PFSK-1 (cell line): Measurements from ENCODE around the gene PIEZO2.

Source experiments
- FOXP2 ChIP-seq: optimal IDR thresholded peaks from 2 replicates; pipeline ENCODE3; 2011; ENCODE audit warnings: borderline replicate concordance, control low read depth, inconsistent platforms; ENCODE audit not compliant: insufficient read depth; ENCODE audit errors: extremely low read length, extremely low read depth
- POLR2AphosphoS5 ChIP-seq: IDR thresholded peaks from 2 replicates; pipeline ENCODE4 v1.6.1; 2012; ENCODE audit warnings: low read depth, mild to moderate bottlenecking, control low read depth, low read length, moderate library complexity
- SIN3A ChIP-seq: IDR thresholded peaks from 2 replicates; pipeline ENCODE4 v1.6.1; 2012; ENCODE audit warnings: mild to moderate bottlenecking, low read length, moderate library complexity, borderline replicate concordance; ENCODE audit not compliant: insufficient read depth
- TAF1 ChIP-seq: IDR thresholded peaks from 2 replicates; pipeline ENCODE4 v1.6.1; 2012; ENCODE audit warnings: low read length, control low read depth, borderline replicate concordance; ENCODE audit not compliant: insufficient read depth
- TF ChIP-seq, protein P1 (sequence below), 2 experiments: IDR thresholded peaks; 2 replicates each; pipeline versions ENCODE4 v1.6.1 to v1.8.0; 2011 to 2012; ENCODE audit warnings: low read depth in 2 of 2, low read length in 2 of 2, control low read depth in 1 of 2, inconsistent platforms in 1 of 2, mild to moderate bottlenecking in 1 of 2, moderate library complexity in 1 of 2; ENCODE audit not compliant: insufficient read depth in 1 of 2

The PIEZO2 gene

DNA sequence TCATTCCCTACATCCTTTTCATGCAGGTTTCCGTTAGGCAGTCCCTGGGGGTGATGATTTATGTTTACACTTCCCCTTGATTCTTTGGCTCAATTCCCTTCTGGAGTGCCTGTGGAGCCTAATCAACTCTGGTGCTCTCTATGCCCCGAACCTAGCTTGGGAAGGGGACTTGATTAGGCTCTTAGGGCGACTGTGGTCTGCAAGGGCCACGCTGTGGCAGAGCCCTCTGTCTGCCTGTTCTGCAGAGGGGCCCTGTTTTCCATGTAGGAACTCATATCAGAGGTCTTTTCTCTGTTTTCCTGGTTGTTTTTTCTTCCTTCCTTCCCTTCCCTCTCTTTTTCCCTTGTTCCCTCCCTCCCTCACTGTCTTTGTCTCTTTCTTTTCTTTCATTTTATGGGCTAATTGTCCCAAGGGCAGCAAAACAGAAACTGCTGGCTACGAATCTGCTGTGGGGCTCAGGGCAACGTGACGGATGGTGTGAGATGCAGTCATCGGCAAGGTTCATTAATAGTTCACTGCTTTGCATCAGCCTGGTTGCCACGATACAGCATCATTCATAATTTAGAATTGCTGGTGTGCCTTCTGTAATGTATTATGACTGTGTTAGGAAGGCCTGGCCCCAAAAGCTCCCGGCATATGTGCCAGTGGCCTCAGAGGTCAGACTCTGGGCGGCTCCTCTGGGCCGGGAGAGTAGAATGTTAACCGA, 489.0 kb downstream of the PIEZO2 start:
- no peak for TF ChIP-seq POLR2AphosphoS5
- TF ChIP-seq TAF1: no peak
- TF ChIP-seq FOXP2: no peak
- TF ChIP-seq SIN3A: no peak
- TF ChIP-seq, protein P1, sequence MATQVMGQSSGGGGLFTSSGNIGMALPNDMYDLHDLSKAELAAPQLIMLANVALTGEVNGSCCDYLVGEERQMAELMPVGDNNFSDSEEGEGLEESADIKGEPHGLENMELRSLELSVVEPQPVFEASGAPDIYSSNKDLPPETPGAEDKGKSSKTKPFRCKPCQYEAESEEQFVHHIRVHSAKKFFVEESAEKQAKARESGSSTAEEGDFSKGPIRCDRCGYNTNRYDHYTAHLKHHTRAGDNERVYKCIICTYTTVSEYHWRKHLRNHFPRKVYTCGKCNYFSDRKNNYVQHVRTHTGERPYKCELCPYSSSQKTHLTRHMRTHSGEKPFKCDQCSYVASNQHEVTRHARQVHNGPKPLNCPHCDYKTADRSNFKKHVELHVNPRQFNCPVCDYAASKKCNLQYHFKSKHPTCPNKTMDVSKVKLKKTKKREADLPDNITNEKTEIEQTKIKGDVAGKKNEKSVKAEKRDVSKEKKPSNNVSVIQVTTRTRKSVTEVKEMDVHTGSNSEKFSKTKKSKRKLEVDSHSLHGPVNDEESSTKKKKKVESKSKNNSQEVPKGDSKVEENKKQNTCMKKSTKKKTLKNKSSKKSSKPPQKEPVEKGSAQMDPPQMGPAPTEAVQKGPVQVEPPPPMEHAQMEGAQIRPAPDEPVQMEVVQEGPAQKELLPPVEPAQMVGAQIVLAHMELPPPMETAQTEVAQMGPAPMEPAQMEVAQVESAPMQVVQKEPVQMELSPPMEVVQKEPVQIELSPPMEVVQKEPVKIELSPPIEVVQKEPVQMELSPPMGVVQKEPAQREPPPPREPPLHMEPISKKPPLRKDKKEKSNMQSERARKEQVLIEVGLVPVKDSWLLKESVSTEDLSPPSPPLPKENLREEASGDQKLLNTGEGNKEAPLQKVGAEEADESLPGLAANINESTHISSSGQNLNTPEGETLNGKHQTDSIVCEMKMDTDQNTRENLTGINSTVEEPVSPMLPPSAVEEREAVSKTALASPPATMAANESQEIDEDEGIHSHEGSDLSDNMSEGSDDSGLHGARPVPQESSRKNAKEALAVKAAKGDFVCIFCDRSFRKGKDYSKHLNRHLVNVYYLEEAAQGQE (IDR thresholded peaks at IDR 0.05; ENCODE audit: insufficient read depth in 1 of 2, low read depth in 2 of 2, low read length in 2 of 2): no peak

DNA sequence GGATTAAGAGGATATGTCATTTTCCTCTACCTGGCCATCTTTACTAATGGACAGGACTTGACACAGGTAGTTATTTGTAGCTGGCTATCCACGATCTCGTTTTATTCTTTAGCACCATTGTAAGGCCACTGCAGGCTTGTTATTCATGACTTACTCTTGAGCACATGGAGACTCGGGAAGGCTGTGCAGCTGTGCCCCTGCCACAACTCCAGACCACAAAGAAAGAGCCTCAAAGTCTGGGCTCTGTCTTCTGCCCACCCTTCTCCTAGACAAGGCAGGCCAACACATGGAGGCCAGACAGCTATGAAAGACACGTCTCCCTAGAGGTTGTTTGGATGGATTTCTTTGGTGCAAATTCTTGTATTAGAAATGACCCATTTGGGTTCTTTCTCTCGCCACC, 489.8 kb downstream of the PIEZO2 start:
- TF ChIP-seq POLR2AphosphoS5: no peak
- TF ChIP-seq SIN3A: no peak

DNA sequence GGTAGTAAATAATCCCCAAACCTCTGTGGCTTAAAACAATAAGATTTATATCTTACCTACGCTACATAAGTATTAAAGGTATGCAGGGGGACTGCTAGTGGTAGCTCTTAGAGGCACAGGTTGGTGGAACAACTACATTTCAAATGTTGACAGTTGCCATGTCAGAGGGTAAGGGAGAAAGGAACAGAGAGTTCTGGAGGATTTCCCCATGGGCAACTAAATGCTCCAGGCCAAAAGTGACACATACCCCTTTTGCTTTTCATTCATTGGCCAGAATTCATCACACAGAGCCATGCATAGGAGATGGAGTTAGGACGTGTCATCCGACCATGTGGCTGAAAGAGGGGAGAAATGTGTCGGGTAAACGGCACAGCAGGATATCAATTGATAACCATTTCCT, 490.4 kb downstream of the PIEZO2 start:
- TF ChIP-seq, protein P1 (IDR thresholded peaks at IDR 0.05; ENCODE audit: insufficient read depth in 1 of 2, low read depth in 2 of 2, low read length in 2 of 2): no peak
- TF ChIP-seq TAF1 (no peak), FOXP2 (no peak), POLR2AphosphoS5 (no peak), SIN3A (no peak)
